Caco-2 (cell line): ENCODE data around the gene NR4A3. TPM values are rescaled to one million over a fixed set of nuclear protein-coding genes. Genes with fewer than 3 reads are reported as not detected.

Source experiments
- BruUV-seq: library from RNA; stranded (reverse); fragments of 400-500 nt; replicated peaks from 2 replicates; lab custom pipeline; 2021; lab: Mats Ljungman, UMichigan
- CTCF ChIA-PET: fragments of 300-600 bp; sonication (Branson Sonifier 250); formaldehyde crosslinking; loops from one replicate; lab custom pipeline; 2022; ENCODE audit warnings: antibody characterized with exemption; lab: Charles Lee
- POLR2A ChIA-PET: fragments of 300-600 bp; sonication (Branson Sonifier 250); formaldehyde crosslinking; loops from one replicate; lab custom pipeline; 2022; ENCODE audit warnings: antibody characterized with exemption; lab: Charles Lee
- DNase-seq, 2 experiments: peaks; one replicate each; pipeline versions ENCODE4 v3.0.0 to v3.0.0-alpha.2; 2020 to 2022
- H3K27me3 ChIP-seq: replicated peaks from 2 replicates; pipeline ENCODE4 v1.6.0; 2011; ENCODE audit warnings: low read length; ENCODE audit not compliant: control insufficient read depth, insufficient read depth
- H3K36me3 ChIP-seq: 2 replicates; pipeline ENCODE4 v1.5.1; 2011; ENCODE audit warnings: low read length; ENCODE audit not compliant: control insufficient read depth, insufficient read depth
- H3K4me1 ChIP-seq: fragments of 250-450 bp; sonication (Bioruptor Pico); 2 replicates; pipeline ENCODE4 v1.5.1; 2020; ENCODE audit warnings: mild to moderate bottlenecking
- H3K4me3 ChIP-seq: 2 replicates; pipeline ENCODE4 v1.5.1; 2011; ENCODE audit warnings: low read depth, mild to moderate bottlenecking, control low read depth, low read length
- H3K9me3 ChIP-seq: fragments of 250-450 bp; sonication (Bioruptor Pico); 2 replicates; pipeline ENCODE4 v1.5.1; 2020; ENCODE audit warnings: mild to moderate bottlenecking, moderate library complexity
- H3K27ac Mint-ChIP-seq: one replicate; pipeline ENCODE4 v1.8.0; 2022; ENCODE audit warnings: mixed read lengths; ENCODE audit not compliant: unreplicated experiment
- H3K27me3 Mint-ChIP-seq: one replicate; pipeline ENCODE4 v1.8.0; 2022; ENCODE audit warnings: mixed read lengths; ENCODE audit not compliant: insufficient read depth, unreplicated experiment
- H3K36me3 Mint-ChIP-seq: one replicate; pipeline ENCODE4 v1.8.0; 2022; ENCODE audit warnings: mild to moderate bottlenecking, mixed read lengths; ENCODE audit not compliant: insufficient read depth, unreplicated experiment
- H3K4me1 Mint-ChIP-seq: one replicate; pipeline ENCODE4 v1.8.0; 2022; ENCODE audit warnings: low read depth, mixed read lengths; ENCODE audit not compliant: unreplicated experiment
- H3K4me3 Mint-ChIP-seq: one replicate; pipeline ENCODE4 v1.8.0; 2022; ENCODE audit warnings: mild to moderate bottlenecking, moderate library complexity, mixed read lengths; ENCODE audit not compliant: unreplicated experiment
- H3K9me3 Mint-ChIP-seq: one replicate; pipeline ENCODE4 v1.8.0; 2022; ENCODE audit warnings: mixed read lengths; ENCODE audit not compliant: unreplicated experiment
- CTCF ChIP-seq, 2 experiments: fragments of 200-600 bp in 1 of 2; IDR thresholded peaks; 1 replicate in 1 of 2; 2 replicates in 1 of 2; pipeline versions ENCODE4 v1.5.1 to v1.8.0; 2011 to 2022; ENCODE audit warnings: antibody characterized with exemption in 1 of 2, control low read depth in 1 of 2, inconsistent platforms in 1 of 2, low read depth in 1 of 2, low read length in 1 of 2, mild to moderate bottlenecking in 1 of 2, moderate library complexity in 1 of 2; ENCODE audit not compliant: insufficient read depth in 1 of 2, severe bottlenecking in 1 of 2, unreplicated experiment in 1 of 2
- intact Hi-C: fragments of 100-400 bp; cut with micrococcal nuclease; formaldehyde crosslinking; loops from one replicate; pipeline ENCODE4 v1.10.0; 2022; ENCODE audit not compliant: unreplicated experiment
- total RNA-seq: library from RNA; stranded (reverse); gene quantifications from 2 replicates; pipeline ENCODE4 v1.2.3, GENCODE V29; 2022

The NR4A3 gene
- total RNA-seq, 1 experiment from 2014 or later: 0.39 TPM

GRCh38 chr9:99831857-99832557, 10.3 kb downstream of the NR4A3 start:
- Mint-ChIP-seq H3K4me1 (no peaks in the 10 kb centered on the region), H3K9me3 (no peaks in the 10 kb centered on the region), H3K36me3 (no peaks in the 10 kb centered on the region), H3K4me3 (no peak overlapping the region), H3K27me3 (peaks cover 5% of the 10 kb centered on the region), H3K27ac (no peak overlapping the region)
- BruUV-seq: no TSS peak
- Histone ChIP-seq H3K9me3 (no peaks in the 10 kb centered on the region), H3K27me3 (no peaks in the 10 kb centered on the region), H3K36me3 (no peaks in the 10 kb centered on the region), H3K4me3 (no peak overlapping the region), H3K4me1 (no peaks in the 10 kb centered on the region)
- intact Hi-C loops: no loop called here
- CTCF ChIA-PET: no interaction called here
- DNase-seq: no peak
- TF ChIP-seq CTCF (IDR thresholded peaks at IDR 0.05; ENCODE audit: insufficient read depth in 1 of 2, low read depth in 1 of 2, low read length in 1 of 2, severe bottlenecking in 1 of 2, unreplicated experiment in 1 of 2): no peak
- POLR2A ChIA-PET: no interaction called here

- POLR2A ChIA-PET: no interaction called here
- BruUV-seq: no TSS peak
- peaks cover 5% of the 10 kb centered on the region for H3K27me3 Mint-ChIP-seq
- H3K4me1 ChIP-seq: no peaks in the 10 kb centered on the region
- H3K36me3 ChIP-seq: no peaks in the 10 kb centered on the region
- CTCF ChIA-PET: no interaction called here
- H3K9me3 Mint-ChIP-seq: no peaks in the 10 kb centered on the region
- intact Hi-C loops: no loop called here
- no peak overlapping the region for H3K27ac Mint-ChIP-seq
- H3K4me1 Mint-ChIP-seq: no peaks in the 10 kb centered on the region
- H3K27me3 ChIP-seq: no peaks in the 10 kb centered on the region
- no peak overlapping the region for H3K4me3 ChIP-seq
- no peaks in the 10 kb centered on the region for H3K36me3 Mint-ChIP-seq
- DNase-seq: no peak
- TF ChIP-seq CTCF (IDR thresholded peaks at IDR 0.05; ENCODE audit: insufficient read depth in 1 of 2, low read depth in 1 of 2, low read length in 1 of 2, severe bottlenecking in 1 of 2, unreplicated experiment in 1 of 2): no peak
- H3K9me3 ChIP-seq: no peaks in the 10 kb centered on the region
- H3K4me3 Mint-ChIP-seq: no peak overlapping the region
Measured at GRCh38 chr9:99832558-99832864, 10.8 kb downstream of the NR4A3 start.

- intact Hi-C loops: no loop called here
- CTCF ChIA-PET: no interaction called here
- no peaks in the 10 kb centered on the region for H3K36me3 Mint-ChIP-seq
Measured at GRCh38 chr9:99833735-99834134, 12.1 kb downstream of the NR4A3 start.

More at GRCh38 chr9:99833735-99834134, 12.1 kb downstream of the NR4A3 start:
- no peak overlapping the region for H3K4me3 ChIP-seq
- peaks cover 5% of the 10 kb centered on the region for H3K27me3 Mint-ChIP-seq
- TF ChIP-seq CTCF (IDR thresholded peaks at IDR 0.05; ENCODE audit: insufficient read depth in 1 of 2, low read depth in 1 of 2, low read length in 1 of 2, severe bottlenecking in 1 of 2, unreplicated experiment in 1 of 2): no peak
- H3K27me3 ChIP-seq: no peaks in the 10 kb centered on the region
- BruUV-seq: no TSS peak
- H3K9me3 Mint-ChIP-seq: no peaks in the 10 kb centered on the region
- H3K27ac Mint-ChIP-seq: no peak overlapping the region
- no peaks in the 10 kb centered on the region for H3K36me3 ChIP-seq
- no peaks in the 10 kb centered on the region for H3K4me1 ChIP-seq
- POLR2A ChIA-PET: no interaction called here
- no peak for DNase-seq
- H3K9me3 ChIP-seq: no peaks in the 10 kb centered on the region
- no peaks in the 10 kb centered on the region for H3K4me1 Mint-ChIP-seq
- H3K4me3 Mint-ChIP-seq: no peak overlapping the region
